SU-DHL-6 (cell line): ENCODE results near the gene SLC35F1.

Experiments used
- CTCF ChIP-seq: fragments of 200-600 bp; sonication (generic); IDR thresholded peaks from one replicate; pipeline ENCODE4 v1.5.1; 2017; ENCODE audit warnings: antibody characterized with exemption, mild to moderate bottlenecking, low read length, moderate library complexity; ENCODE audit not compliant: insufficient read depth, poor library complexity, severe bottlenecking
- EZH2phosphoT487 ChIP-seq: fragments of 200-600 bp; sonication (generic), shearing (Covaris generic); conservative IDR thresholded peaks from 2 replicates; pipeline ENCODE4 v1.6.1; 2018; ENCODE audit warnings: mild to moderate bottlenecking, antibody characterized with exemption, low read length, moderate library complexity, mixed read lengths

GRCh38 chr6:118023771-118024170 is 116.7 kb downstream of the SLC35F1 start:
- no peak for TF ChIP-seq CTCF
- TF ChIP-seq EZH2phosphoT487 = no peak
